Bronchial epithelial cell (primary cell): ENCODE data around the gene RNASE11. TPM values are rescaled to one million over a fixed set of nuclear protein-coding genes. Genes with fewer than 3 reads are reported as not detected.
"Not testable (repeated sequence)": the region's sequence is repeated elsewhere in the genome, so short reads cannot be mapped to it uniquely, and the experiment has no call there.

Experiments
- DNase-seq: peaks from one replicate; pipeline ENCODE4 v3.0.0-alpha.2; 2010; ENCODE audit warnings: low read depth
- FAIRE-seq: peaks from 2 replicates; lab custom pipeline; 2011; peaks lifted over from hg19 to GRCh38; lab: Jason Lieb, UNC
- H3K27me3 ChIP-seq: 2 replicates; pipeline ENCODE4 v1.5.1; 2011; ENCODE audit warnings: low read length; ENCODE audit not compliant: control insufficient read depth, insufficient read depth
- H3K36me3 ChIP-seq: 2 replicates; pipeline ENCODE4 v1.5.1; 2011; ENCODE audit warnings: low read length; ENCODE audit not compliant: control insufficient read depth, insufficient read depth
- H3K4me3 ChIP-seq: 2 replicates; pipeline ENCODE4 v1.5.1; 2011; ENCODE audit warnings: mild to moderate bottlenecking, low read depth, low read length, control low read depth
- total RNA-seq: library from RNA; depleted of rRNA; stranded (reverse); fragments of >200 nt; gene quantifications from 2 replicates; pipeline ENCODE4 v1.2.1, GENCODE V29; 2014
- TF ChIP-seq, protein P1 (sequence below): IDR thresholded peaks from 2 replicates; pipeline ENCODE4 v1.5.1; 2011; ENCODE audit warnings: mild to moderate bottlenecking, moderate library complexity, low read length, control low read depth, inconsistent platforms; ENCODE audit not compliant: insufficient read depth, severe bottlenecking

Gene RNASE11
- total RNA-seq, 1 donor from 2014 or later: not detected

GRCh38 chr14:20624495-20625070 lies 36.8 kb upstream of the RNASE11 start:
- no peak for FAIRE-seq
- DNase-seq: peak; percentile 81
- Histone ChIP-seq H3K4me3 (peak overlapping the region; percentile 35), H3K27me3 (no peaks in the 10 kb centered on the region), H3K36me3 (no peaks in the 10 kb centered on the region)
- TF ChIP-seq, protein P1, sequence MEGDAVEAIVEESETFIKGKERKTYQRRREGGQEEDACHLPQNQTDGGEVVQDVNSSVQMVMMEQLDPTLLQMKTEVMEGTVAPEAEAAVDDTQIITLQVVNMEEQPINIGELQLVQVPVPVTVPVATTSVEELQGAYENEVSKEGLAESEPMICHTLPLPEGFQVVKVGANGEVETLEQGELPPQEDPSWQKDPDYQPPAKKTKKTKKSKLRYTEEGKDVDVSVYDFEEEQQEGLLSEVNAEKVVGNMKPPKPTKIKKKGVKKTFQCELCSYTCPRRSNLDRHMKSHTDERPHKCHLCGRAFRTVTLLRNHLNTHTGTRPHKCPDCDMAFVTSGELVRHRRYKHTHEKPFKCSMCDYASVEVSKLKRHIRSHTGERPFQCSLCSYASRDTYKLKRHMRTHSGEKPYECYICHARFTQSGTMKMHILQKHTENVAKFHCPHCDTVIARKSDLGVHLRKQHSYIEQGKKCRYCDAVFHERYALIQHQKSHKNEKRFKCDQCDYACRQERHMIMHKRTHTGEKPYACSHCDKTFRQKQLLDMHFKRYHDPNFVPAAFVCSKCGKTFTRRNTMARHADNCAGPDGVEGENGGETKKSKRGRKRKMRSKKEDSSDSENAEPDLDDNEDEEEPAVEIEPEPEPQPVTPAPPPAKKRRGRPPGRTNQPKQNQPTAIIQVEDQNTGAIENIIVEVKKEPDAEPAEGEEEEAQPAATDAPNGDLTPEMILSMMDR: no peak

DNA sequence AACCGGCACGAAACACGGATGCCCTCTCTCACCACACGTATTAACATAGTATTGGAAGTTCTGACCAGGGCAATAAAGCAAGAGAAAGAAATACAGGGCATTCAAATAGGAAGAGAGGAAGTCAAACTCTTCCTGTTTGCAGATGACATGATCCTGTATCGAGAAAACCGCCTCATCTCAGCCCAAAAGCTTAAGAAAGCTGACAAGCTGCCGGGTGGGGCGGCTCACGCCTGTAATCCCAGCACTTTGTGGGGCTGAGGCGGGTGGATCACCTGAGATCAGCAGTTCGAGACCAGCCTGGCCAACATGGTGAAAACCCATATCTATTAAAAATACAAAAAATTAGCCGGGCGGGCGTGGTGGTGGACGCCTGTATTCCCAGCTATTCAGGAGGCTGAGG lies 36.0 kb upstream of the RNASE11 start:
- FAIRE-seq: no peak
- DNase-seq: no peak
- Histone ChIP-seq H3K27me3 (no peaks in the 10 kb centered on the region), H3K4me3 (no peak overlapping the region), H3K36me3 (no peaks in the 10 kb centered on the region)
- TF ChIP-seq, protein P1: no peak

GRCh38 chr14:20622816-20623291 lies 35.1 kb upstream of the RNASE11 start:
- H3K36me3 ChIP-seq: no peaks in the 10 kb centered on the region
- H3K4me3 ChIP-seq: no peak overlapping the region
- TF ChIP-seq, protein P1: no peak
- DNase-seq (no peak), FAIRE-seq (no peak)
- H3K27me3 ChIP-seq: no peaks in the 10 kb centered on the region

GRCh38 chr14:20620798-20621478 lies 33.1 kb upstream of the RNASE11 start:
- no peak for DNase-seq
- no peak overlapping the region for H3K4me3 ChIP-seq
- no peaks in the 10 kb centered on the region for H3K36me3 ChIP-seq
- no peak for FAIRE-seq
- H3K27me3 ChIP-seq: no peaks in the 10 kb centered on the region
- TF ChIP-seq, protein P1: no peak

DNA sequence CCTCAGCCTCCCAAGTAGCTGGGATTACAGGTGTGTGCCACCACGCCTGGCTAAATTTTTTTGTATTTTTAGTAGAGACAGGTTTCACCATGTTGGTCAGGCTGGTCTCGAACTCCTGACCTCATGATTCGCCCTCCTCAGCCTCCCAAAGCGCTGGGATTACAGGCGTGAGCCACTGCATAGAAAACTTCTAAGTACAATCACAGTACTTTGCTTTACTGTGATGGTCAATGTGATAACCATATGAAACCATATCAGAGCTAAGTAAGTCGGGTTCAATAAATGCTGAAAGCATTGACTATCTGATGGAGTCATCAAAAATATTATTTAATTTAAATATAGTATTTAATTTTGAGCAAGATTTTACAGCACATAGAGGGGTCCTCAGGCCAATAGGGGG lies 31.9 kb upstream of the RNASE11 start:
- not testable (repeated sequence) for DNase-seq, H3K4me3 ChIP-seq, FAIRE-seq, H3K36me3 ChIP-seq, H3K27me3 ChIP-seq

- Histone ChIP-seq H3K27me3 (no peaks in the 10 kb centered on the region), H3K4me3 (no peak overlapping the region), H3K36me3 (no peaks in the 10 kb centered on the region)
- DNase-seq (no peak), FAIRE-seq (no peak)
- TF ChIP-seq, protein P1: no peak
Measured at GRCh38 chr14:20618271-20618749, 30.5 kb upstream of the RNASE11 start.
